Liver (tissue), 3 donors: ENCODE results near the gene CNBP.

Experiments
- EGR1 ChIP-seq, 2 donors: IDR thresholded peaks; 2 replicates each; pipeline ENCODE4 v1.6.1; 2016 to 2018; ENCODE audit warnings: antibody characterized with exemption in 2 of 2, low read depth in 2 of 2
- GABPA ChIP-seq, 2 donors: IDR thresholded peaks in 1 of 2; conservative IDR thresholded peaks in 1 of 2; 2 replicates each; pipeline ENCODE4 v1.6.1; 2016; ENCODE audit warnings: antibody characterized with exemption in 2 of 2, mild to moderate bottlenecking in 1 of 2, moderate library complexity in 1 of 2
- JUND ChIP-seq, 2 donors: IDR thresholded peaks; 2 replicates each; pipeline ENCODE4 v1.6.1; 2016; ENCODE audit warnings: antibody characterized with exemption in 2 of 2
- NR2F2 ChIP-seq: IDR thresholded peaks from 2 replicates; pipeline ENCODE4 v1.6.1; 2016; ENCODE audit warnings: antibody characterized with exemption
- RAD21 ChIP-seq, 2 donors: IDR thresholded peaks; 2 replicates each; pipeline ENCODE4 v1.6.1; 2016; ENCODE audit warnings: antibody characterized with exemption in 2 of 2, mild to moderate bottlenecking in 2 of 2
- REST ChIP-seq: IDR thresholded peaks from 2 replicates; pipeline ENCODE4 v1.6.1; 2016; ENCODE audit warnings: antibody characterized with exemption, mild to moderate bottlenecking
- RXRA ChIP-seq, 2 donors: IDR thresholded peaks; 2 replicates each; pipeline ENCODE4 v1.6.1; 2017 to 2018; ENCODE audit warnings: antibody characterized with exemption in 2 of 2, mild to moderate bottlenecking in 1 of 2
- SP1 ChIP-seq: IDR thresholded peaks from 2 replicates; pipeline ENCODE4 v1.6.1; 2018; ENCODE audit warnings: antibody characterized with exemption, mild to moderate bottlenecking
- TAF1 ChIP-seq: conservative IDR thresholded peaks from 2 replicates; pipeline ENCODE4 v1.6.1; 2016; ENCODE audit warnings: antibody characterized with exemption, mild to moderate bottlenecking
- YY1 ChIP-seq: IDR thresholded peaks from 2 replicates; pipeline ENCODE4 v1.6.1; 2016; ENCODE audit warnings: antibody characterized with exemption, mild to moderate bottlenecking
- ZBTB33 ChIP-seq: IDR thresholded peaks from 2 replicates; pipeline ENCODE4 v1.6.1; 2016; ENCODE audit warnings: antibody characterized with exemption
- TF ChIP-seq, protein P1 (sequence below): fragments of 150-350 bp; IDR thresholded peaks from 2 replicates; pipeline ENCODE4 v1.5.1; 2017; ENCODE audit warnings: improper control_type of control experiment, low read depth, low read length; ENCODE audit not compliant: missing input control
- TF ChIP-seq, protein P2 (sequence below): IDR thresholded peaks from 2 replicates; pipeline ENCODE4 v1.6.1; 2016; ENCODE audit warnings: antibody characterized with exemption
- donor health status: healthy.
- donor health status: healthy.

- TF ChIP-seq, protein P1, sequence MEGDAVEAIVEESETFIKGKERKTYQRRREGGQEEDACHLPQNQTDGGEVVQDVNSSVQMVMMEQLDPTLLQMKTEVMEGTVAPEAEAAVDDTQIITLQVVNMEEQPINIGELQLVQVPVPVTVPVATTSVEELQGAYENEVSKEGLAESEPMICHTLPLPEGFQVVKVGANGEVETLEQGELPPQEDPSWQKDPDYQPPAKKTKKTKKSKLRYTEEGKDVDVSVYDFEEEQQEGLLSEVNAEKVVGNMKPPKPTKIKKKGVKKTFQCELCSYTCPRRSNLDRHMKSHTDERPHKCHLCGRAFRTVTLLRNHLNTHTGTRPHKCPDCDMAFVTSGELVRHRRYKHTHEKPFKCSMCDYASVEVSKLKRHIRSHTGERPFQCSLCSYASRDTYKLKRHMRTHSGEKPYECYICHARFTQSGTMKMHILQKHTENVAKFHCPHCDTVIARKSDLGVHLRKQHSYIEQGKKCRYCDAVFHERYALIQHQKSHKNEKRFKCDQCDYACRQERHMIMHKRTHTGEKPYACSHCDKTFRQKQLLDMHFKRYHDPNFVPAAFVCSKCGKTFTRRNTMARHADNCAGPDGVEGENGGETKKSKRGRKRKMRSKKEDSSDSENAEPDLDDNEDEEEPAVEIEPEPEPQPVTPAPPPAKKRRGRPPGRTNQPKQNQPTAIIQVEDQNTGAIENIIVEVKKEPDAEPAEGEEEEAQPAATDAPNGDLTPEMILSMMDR, result no peak
- TF ChIP-seq, protein P2, sequence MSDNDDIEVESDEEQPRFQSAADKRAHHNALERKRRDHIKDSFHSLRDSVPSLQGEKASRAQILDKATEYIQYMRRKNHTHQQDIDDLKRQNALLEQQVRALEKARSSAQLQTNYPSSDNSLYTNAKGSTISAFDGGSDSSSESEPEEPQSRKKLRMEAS, result peak; percentile 29
- TF ChIP-seq EGR1 (IDR thresholded peaks at IDR 0.05; ENCODE audit: low read depth in 2 of 2), result peak; percentile 57 to 86
- TF ChIP-seq JUND (IDR thresholded peaks at IDR 0.05), result peak in 1 of 2 donors; percentile 25
- peak; percentile 98 for TF ChIP-seq TAF1
- TF ChIP-seq REST, result peak; percentile 87
- peak; percentile 13 to 29 for TF ChIP-seq RXRA (IDR thresholded peaks at IDR 0.05)
- peak; percentile 65 for TF ChIP-seq YY1
- TF ChIP-seq RAD21 (IDR thresholded peaks at IDR 0.05), result peak in 1 of 2 donors; percentile 39
- TF ChIP-seq GABPA (IDR thresholded peaks at IDR 0.05 in 1 of 2, conservative IDR thresholded peaks at IDR 0.05 in 1 of 2), result peak in 1 of 2 donors; percentile 65
- peak; percentile 16 for TF ChIP-seq ZBTB33
- no peak for TF ChIP-seq NR2F2
- TF ChIP-seq SP1, result peak; percentile 70
Measured at GRCh38 chr3:129183569-129184395, at the start of gene CNBP.
